NCI-H128 (cell line): ENCODE measurements around the gene COA1.
"Not testable (repeated sequence)": the region's sequence is repeated elsewhere in the genome, so short reads cannot be mapped to it uniquely, and the experiment has no call there.

Experiments
- DNase-seq: peaks from one replicate; lab custom pipeline; 2025; ENCODE audit not compliant: unreplicated experiment; lab: John Stamatoyannopoulos, UW

Gene COA1

DNA sequence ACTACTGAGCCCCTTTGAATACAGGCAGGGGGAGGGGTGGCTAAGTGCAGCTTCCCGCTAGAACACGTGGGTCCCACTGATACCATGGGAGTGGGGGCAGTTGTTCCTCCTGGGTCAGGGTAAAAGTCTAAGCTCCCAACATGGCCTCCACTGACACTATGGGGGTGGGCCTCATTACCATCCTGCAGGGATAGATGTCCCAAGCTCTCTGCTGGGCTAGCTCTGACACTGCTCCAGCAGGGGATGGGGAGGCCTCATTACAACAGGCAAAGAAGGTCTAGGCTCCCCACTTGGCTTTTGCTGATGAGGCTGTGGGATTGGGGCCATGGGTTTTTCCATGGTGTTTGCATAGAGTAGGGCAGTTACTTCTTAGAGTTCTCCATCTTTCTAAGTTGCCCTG is 94.9 kb downstream of the COA1 start:
- DNase-seq: no peak

- no peak for DNase-seq
Measured at GRCh38 chr7:43632746-43633145, 96.6 kb downstream of the COA1 start.

GRCh38 chr7:43631559-43631958 is 97.8 kb downstream of the COA1 start:
- no peak for DNase-seq

DNA sequence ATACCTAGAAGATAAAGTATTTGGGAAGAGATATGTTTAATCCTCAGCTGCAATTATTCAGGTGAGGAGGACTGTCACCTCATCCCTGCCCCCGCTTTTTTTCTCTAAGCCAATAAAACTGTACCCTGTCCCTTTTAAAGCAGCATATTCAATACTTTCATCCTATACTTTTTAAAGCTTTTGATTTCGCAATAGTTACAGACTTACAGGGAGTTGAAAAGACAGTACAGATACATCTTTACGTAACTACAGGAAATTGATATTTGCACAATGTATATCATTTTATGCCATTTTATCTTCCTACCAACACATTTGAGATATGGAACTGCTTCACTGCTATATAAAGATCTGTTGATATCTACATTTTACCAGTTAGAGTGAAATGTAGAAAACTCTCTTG is 98.8 kb downstream of the COA1 start:
- DNase-seq: no peak

DNA sequence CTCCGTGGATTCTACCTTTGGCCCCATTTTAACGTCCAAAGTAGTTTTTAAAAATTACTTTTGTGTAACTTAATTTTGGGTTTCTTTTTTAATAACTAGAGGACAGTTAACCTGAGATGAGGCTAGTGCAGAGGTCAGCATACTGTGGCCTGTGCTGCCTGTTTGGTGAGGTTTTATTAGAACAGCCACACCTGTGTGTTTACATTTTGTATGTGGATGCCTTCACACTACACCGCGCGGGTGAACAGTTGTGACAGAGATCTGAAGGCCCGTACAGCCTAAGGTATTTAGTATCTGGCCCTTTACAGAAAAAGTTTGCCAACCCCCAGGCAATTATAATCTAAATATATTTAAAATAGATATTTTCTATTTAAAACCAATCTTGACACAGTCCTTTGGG is 99.5 kb downstream of the COA1 start:
- no peak for DNase-seq

DNA sequence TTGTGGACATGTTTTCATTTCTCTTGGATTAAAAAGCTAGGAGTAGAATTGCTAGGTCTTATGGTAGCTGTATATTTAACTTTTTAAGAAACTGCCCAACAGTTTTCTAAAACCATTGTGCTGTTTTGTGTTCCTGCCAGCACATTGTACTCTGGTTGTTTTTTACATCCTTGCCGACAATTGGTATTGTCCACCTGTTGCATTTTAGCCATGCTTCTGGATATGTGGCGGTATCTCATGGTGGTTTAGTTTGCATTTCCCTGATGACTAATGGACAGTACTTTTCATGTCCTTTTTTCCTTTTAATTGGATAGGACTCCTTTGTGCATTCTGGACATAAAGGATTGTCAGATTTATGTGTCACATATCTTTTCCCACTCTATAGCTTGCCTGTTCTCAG is 100.9 kb downstream of the COA1 start:
- no peak for DNase-seq

DNA sequence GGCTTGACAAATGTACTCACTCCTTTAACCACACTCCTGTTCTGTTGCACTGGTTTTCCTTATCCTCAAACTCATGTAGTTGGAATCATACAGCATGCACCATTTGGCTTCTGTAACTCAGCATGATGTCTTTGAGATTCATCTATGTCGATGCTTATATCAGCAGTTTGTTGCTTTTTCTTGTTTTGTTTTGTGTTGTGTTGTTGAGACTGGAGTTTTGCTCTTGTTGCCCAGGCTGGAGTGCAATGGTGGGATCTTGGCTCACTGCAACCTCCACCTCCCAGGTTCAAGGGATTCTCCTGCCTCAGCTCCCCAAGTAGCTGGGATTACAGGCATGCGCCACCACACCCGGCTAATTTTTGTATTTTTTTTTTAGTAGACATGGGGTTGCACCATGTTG is 101.5 kb downstream of the COA1 start:
- not testable (repeated sequence) for DNase-seq

- DNase-seq: no peak
Measured at GRCh38 chr7:43626695-43627094, 102.6 kb downstream of the COA1 start.

- no peak for DNase-seq
Measured at GRCh38 chr7:43625980-43626379, 103.3 kb downstream of the COA1 start.

DNA sequence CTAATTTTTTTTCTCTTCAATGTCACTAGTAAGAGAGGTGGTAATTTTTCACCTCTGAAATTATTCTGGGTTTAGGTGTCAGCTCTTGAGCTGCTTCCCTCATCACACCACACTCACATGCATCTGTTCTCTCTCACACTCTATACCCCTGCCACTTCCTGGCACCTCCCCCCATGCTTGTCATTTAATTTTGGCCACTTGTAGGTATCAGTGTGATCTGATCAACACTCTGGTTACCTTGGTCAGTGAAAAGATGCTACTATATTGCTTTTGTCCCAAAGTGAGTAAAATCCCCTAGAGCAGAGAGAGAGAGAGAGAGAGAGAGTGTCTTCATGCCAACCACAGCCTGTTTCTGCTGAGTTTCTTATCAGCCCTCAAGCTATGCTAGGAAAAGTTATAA is 103.9 kb downstream of the COA1 start:
- DNase-seq: no peak

GRCh38 chr7:43624156-43624555 is 105.2 kb downstream of the COA1 start:
- DNase-seq: no peak

DNA sequence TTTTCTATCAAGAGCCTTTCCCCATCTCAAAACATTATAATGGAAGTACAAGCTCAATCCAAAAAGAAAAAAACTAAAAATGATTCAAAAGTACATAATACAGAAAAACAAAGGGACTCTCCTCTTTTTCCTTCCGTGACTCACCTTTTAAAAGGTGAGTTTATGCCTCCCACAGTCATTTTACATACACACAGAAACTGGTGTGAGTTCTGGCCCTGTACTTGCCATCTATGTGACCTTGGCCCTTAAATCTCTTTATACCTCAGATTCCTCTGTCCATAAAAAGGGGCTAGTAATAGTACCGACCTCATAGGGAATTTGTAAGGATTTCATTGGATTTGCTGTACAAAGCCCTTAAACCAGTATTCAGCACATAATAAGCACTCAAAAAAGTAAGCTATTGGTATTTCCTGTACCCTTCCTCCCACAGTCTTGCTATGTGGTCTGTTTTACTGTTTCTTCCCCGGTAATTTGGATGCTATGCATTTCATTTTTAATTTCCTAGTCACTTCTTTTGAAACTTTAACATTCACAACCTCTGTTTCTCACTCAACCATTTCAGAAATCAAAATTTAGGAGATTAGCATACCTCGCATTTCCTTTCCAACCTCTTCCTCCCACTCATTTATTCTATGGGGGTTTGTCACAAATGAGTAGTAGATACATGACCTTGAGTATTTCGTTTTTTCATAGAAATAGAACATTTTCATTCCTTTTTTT is 107.4 kb downstream of the COA1 start:
- no peak for DNase-seq

GRCh38 chr7:43619213-43620012 is 109.9 kb downstream of the COA1 start:
- no peak for DNase-seq

GRCh38 chr7:43618073-43618472 is 111.2 kb downstream of the COA1 start:
- no peak for DNase-seq

DNA sequence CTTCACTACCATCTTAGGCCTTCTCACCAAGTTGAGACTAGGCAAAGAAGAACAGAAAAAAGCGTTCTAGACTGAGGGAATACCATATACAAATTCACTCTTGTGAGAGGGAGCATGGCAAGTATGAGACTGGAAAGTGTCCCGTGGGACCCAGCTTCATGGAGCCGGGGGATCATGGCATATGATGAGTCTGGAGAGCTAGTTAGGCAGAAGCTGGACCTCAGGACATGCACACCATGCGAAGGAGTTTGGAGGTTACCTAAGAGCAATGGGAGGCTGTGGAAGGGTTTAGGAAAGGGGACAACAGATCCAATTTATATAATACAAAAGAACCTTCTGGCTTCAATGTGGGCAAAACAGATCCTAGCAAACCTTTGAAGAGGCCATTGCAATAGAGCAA is 112.3 kb downstream of the COA1 start:
- no peak for DNase-seq

- DNase-seq: no peak
Measured at GRCh38 chr7:43615558-43616145, 113.7 kb downstream of the COA1 start.

- DNase-seq: no peak
Measured at GRCh38 chr7:43612599-43613589, 116.4 kb downstream of the COA1 start.

DNA sequence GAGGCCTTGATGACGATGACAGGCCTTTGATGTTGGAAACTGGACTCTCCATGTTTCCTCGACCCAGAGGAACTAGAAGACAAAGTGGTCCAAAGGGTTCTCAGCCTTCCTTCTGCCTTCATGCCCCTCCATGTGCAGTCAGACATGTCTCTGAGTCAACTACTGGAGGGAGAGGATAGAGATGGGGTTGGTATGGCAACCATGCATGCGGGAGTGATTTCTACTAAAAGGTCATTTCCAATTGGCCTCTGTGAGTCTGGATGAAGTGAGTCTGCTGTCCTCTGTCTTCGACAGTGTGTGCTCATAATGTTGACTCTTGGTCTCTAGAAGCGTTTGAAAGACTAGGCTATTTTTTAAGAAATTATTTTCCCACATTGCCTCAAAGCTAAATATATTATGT is 117.2 kb downstream of the COA1 start:
- DNase-seq: no peak

- DNase-seq: no peak
Measured at GRCh38 chr7:43609097-43609496, 120.2 kb downstream of the COA1 start.

GRCh38 chr7:43604251-43604650 is 125.1 kb downstream of the COA1 start:
- DNase-seq: no peak

DNA sequence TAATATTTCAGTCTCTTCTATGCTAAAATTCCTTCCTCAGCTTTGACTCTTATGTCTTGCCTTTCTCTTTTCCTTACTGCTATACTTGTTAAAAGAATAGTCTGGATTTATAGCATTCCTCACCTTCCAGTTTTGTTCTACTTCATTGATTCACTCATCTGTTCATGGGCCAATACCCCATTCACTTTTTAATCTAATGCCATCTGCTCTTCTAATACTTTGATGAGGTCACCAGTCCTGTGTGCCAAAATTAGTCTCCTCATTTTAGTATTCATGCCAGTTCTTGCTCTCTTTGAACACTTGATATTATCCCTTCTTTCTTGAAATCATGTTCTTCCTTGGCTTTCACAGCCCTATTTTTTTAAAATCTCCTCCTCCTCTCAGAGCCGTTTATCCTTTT is 127.1 kb downstream of the COA1 start:
- no peak for DNase-seq
